Osteoblast (primary cell): ENCODE measurements around the gene OR56A3. TPM values are rescaled to one million over a fixed set of nuclear protein-coding genes. Genes with fewer than 3 reads are reported as not detected.

ENCODE experiments used
- DNase-seq: peaks from one replicate; pipeline ENCODE4 v3.0.0; 2011; ENCODE audit warnings: low spot score, mixed read lengths; ENCODE audit not compliant: insufficient read length; ENCODE audit errors: missing footprints
- H2AFZ ChIP-seq: 2 replicates; pipeline ENCODE4 v1.6.0; 2011; ENCODE audit warnings: mild to moderate bottlenecking, low read length
- H3K27ac ChIP-seq: 2 replicates; pipeline ENCODE4 v1.5.1; 2011; ENCODE audit warnings: mild to moderate bottlenecking, low read depth, low read length, moderate library complexity
- H3K27me3 ChIP-seq: 2 replicates; pipeline ENCODE4 v1.6.0; 2012; ENCODE audit warnings: mild to moderate bottlenecking, control low read depth, inconsistent platforms, low read length, moderate library complexity; ENCODE audit not compliant: insufficient read depth
- H3K36me3 ChIP-seq: 2 replicates; pipeline ENCODE4 v1.5.1; 2011; ENCODE audit warnings: mild to moderate bottlenecking, low read length, control low read depth, moderate library complexity; ENCODE audit not compliant: insufficient read depth
- H3K4me1 ChIP-seq: 2 replicates; pipeline ENCODE4 v1.5.1; 2011; ENCODE audit warnings: mild to moderate bottlenecking, low read length, control low read depth, moderate library complexity; ENCODE audit not compliant: insufficient read depth
- H3K4me2 ChIP-seq: 2 replicates; pipeline ENCODE4 v1.6.0; 2011; ENCODE audit warnings: mild to moderate bottlenecking, low read length; ENCODE audit not compliant: insufficient read depth
- H3K4me3 ChIP-seq: fragments of 200-600 bp; sonication (generic); 3 replicates; pipeline ENCODE4 v1.5.1; 2012; ENCODE audit warnings: mild to moderate bottlenecking, low read length, inconsistent platforms; ENCODE audit not compliant: insufficient read depth
- H3K79me2 ChIP-seq: 2 replicates; pipeline ENCODE4 v1.6.0; 2012; ENCODE audit warnings: mild to moderate bottlenecking, low read length, control low read depth, inconsistent platforms; ENCODE audit not compliant: insufficient read depth
- H3K9me3 ChIP-seq: 2 replicates; pipeline ENCODE4 v1.5.1; 2011; ENCODE audit warnings: low read depth, low read length, control low read depth
- H4K20me1 ChIP-seq: 2 replicates; pipeline ENCODE4 v1.6.0; 2012; ENCODE audit warnings: mild to moderate bottlenecking, low read length, control low read depth; ENCODE audit not compliant: insufficient read depth
- CTCF ChIP-seq: IDR thresholded peaks from 2 replicates; pipeline ENCODE4 v1.5.1; 2011; ENCODE audit warnings: mild to moderate bottlenecking, low read depth, low read length, moderate library complexity; ENCODE audit errors: extremely low read depth
- total RNA-seq: library from RNA; depleted of rRNA; stranded (reverse); fragments of >200 nt; gene quantifications from 2 replicates; pipeline ENCODE4 v1.2.3, GENCODE V29; 2012

Gene OR56A3
- total RNA-seq, 1 donor: not detected

GRCh38 chr11:5922749-5923426 lies 19.2 kb upstream of the OR56A3 start:
- Histone ChIP-seq H3K9me3 (no peaks in the 10 kb centered on the region), H3K79me2 (no peaks in the 10 kb centered on the region), H3K27ac (no peak overlapping the region), H4K20me1 (no peaks in the 10 kb centered on the region), H3K4me2 (no peak overlapping the region), H3K4me1 (no peaks in the 10 kb centered on the region), H3K36me3 (no peaks in the 10 kb centered on the region), H3K4me3 (no peak overlapping the region), H2AFZ (no peak overlapping the region), H3K27me3 (no peaks in the 10 kb centered on the region)
- no peak for TF ChIP-seq CTCF
- DNase-seq: no peak

- TF ChIP-seq CTCF: no peak
- Histone ChIP-seq H3K36me3 (no peaks in the 10 kb centered on the region), H3K4me2 (no peak overlapping the region), H2AFZ (no peak overlapping the region), H3K27me3 (no peaks in the 10 kb centered on the region), H3K27ac (no peak overlapping the region), H3K9me3 (no peaks in the 10 kb centered on the region), H3K79me2 (no peaks in the 10 kb centered on the region), H3K4me3 (no peak overlapping the region), H4K20me1 (no peaks in the 10 kb centered on the region), H3K4me1 (no peaks in the 10 kb centered on the region)
- DNase-seq: no peak
Measured at GRCh38 chr11:5923427-5923776, 18.6 kb upstream of the OR56A3 start.

GRCh38 chr11:5923794-5924193 lies 18.3 kb upstream of the OR56A3 start:
- H2AFZ ChIP-seq: no peak overlapping the region

GRCh38 chr11:5928271-5928670 lies 13.8 kb upstream of the OR56A3 start:
- Histone ChIP-seq H2AFZ (no peak overlapping the region), H3K9me3 (no peaks in the 10 kb centered on the region), H3K79me2 (no peaks in the 10 kb centered on the region), H3K4me3 (no peak overlapping the region), H4K20me1 (no peaks in the 10 kb centered on the region), H3K36me3 (no peaks in the 10 kb centered on the region), H3K4me1 (no peaks in the 10 kb centered on the region), H3K4me2 (no peak overlapping the region), H3K27me3 (no peaks in the 10 kb centered on the region), H3K27ac (no peak overlapping the region)
- no peak for DNase-seq
- no peak for TF ChIP-seq CTCF

More at GRCh38 chr11:5923794-5924193, 18.3 kb upstream of the OR56A3 start:
- no peak overlapping the region for H3K27ac ChIP-seq
- no peaks in the 10 kb centered on the region for H4K20me1 ChIP-seq
- no peak overlapping the region for H3K4me3 ChIP-seq
- no peaks in the 10 kb centered on the region for H3K4me1 ChIP-seq
- no peaks in the 10 kb centered on the region for H3K79me2 ChIP-seq
- no peaks in the 10 kb centered on the region for H3K9me3 ChIP-seq
- no peaks in the 10 kb centered on the region for H3K27me3 ChIP-seq
- H3K36me3 ChIP-seq: no peaks in the 10 kb centered on the region
- TF ChIP-seq CTCF: no peak
- H3K4me2 ChIP-seq: no peak overlapping the region
- DNase-seq: no peak
